ENCODE measurements around the gene SPTSSB. TPM values are rescaled to one million over a fixed set of nuclear protein-coding genes. Genes with fewer than 3 reads are reported as not detected.

The SPTSSB gene
- total and polyA plus RNA-seq, 9 of the 15 experiments (the other 6 are each of a cell fraction or from before 2014, with no cell fraction given) = 0.07 TPM; not detected in 8

GRCh38 chr3:161351330-161351729 is 20.0 kb downstream of the SPTSSB start (continued):
- TF ChIP-seq, protein P1, sequence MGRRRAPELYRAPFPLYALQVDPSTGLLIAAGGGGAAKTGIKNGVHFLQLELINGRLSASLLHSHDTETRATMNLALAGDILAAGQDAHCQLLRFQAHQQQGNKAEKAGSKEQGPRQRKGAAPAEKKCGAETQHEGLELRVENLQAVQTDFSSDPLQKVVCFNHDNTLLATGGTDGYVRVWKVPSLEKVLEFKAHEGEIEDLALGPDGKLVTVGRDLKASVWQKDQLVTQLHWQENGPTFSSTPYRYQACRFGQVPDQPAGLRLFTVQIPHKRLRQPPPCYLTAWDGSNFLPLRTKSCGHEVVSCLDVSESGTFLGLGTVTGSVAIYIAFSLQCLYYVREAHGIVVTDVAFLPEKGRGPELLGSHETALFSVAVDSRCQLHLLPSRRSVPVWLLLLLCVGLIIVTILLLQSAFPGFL (CRISPR knock-in tag; IDR thresholded peaks at IDR 0.05) = no peak
- TF ChIP-seq CBX3 (IDR thresholded peaks at IDR 0.05; ENCODE audit: borderline replicate concordance in 1 of 2, low read length in 2 of 2) (no peak), PHF8 (IDR thresholded peaks at IDR 0.05; ENCODE audit: borderline replicate concordance, low read length) (no peak), DMBX1 (CRISPR knock-in tag; IDR thresholded peaks at IDR 0.05; ENCODE audit: borderline replicate concordance) (no peak), KLF16 (IDR thresholded peaks at IDR 0.05) (no peak), HEY1 (CRISPR knock-in tag; IDR thresholded peaks at IDR 0.05; ENCODE audit: borderline replicate concordance) (no peak)

DNA sequence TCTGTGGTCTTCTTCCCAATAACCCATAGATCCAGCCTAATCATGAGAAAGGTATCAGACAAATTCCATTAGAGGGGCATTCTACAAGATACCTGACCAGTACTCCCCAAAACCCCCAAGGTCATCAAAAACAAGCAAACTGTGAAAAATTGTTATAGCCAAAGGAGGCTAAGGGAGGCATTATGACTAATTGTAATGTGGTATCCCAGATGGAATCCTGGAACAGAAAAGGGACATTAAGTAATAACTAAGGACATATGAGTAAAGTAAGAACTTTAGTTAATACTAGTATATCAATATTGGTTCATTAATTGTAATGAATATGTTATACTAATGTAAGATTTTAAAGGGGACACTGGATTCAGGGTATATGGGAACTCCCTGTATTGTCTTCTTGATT is 20.4 kb downstream of the SPTSSB start:
- Histone ChIP-seq H3K9me1 (ENCODE audit: control insufficient read depth, insufficient read depth, low read length) (no peaks in the 10 kb centered on the region), H3K4me2 (ENCODE audit: insufficient read depth, low read length) (no peak overlapping the region), H3K36me3 (ENCODE audit: control insufficient read depth, insufficient read depth, low read length) (no peaks in the 10 kb centered on the region), H3K9me3 (replicated peaks; ENCODE audit: control insufficient read depth, insufficient read depth, low read depth, low read length) (no peaks in the 10 kb centered on the region), H3K79me2 (ENCODE audit: control insufficient read depth, insufficient read depth, low read length) (no peaks in the 10 kb centered on the region), H3K27me3 (ENCODE audit: control insufficient read depth in 2 of 2, insufficient read depth in 2 of 2, low read length in 2 of 2) (no peaks in the 10 kb centered on the region), H3K4me3 (no peak overlapping the region), H2AFZ (ENCODE audit: low read depth, low read length) (no peak overlapping the region), H3K27ac (ENCODE audit: extremely low read depth, low read depth, low read length) (no peak overlapping the region), H3K9ac (ENCODE audit: insufficient read depth in 1 of 2, low read depth in 2 of 2, low read length in 2 of 2) (no peak overlapping the region), H4K20me1 (replicated peaks; ENCODE audit: control insufficient read depth, insufficient read depth, low read length) (no peaks in the 10 kb centered on the region), H3K4me1 (replicated peaks in 1 of 2; ENCODE audit: control insufficient read depth in 2 of 2, insufficient read depth in 2 of 2, low read length in 2 of 2) (no peaks in the 10 kb centered on the region)
- DNase-seq (ENCODE audit: extremely low read depth in 1 of 4, low spot score in 3 of 4) (no peak), ATAC-seq (no peak), FAIRE-seq (no peak)
- ChIA-PET CTCF (ENCODE audit: low intra/inter-chr PET ratio) (no interaction called here), POLR2A (no interaction called here)
- intact Hi-C loops (cut with micrococcal nuclease) (no loop called here), in situ Hi-C loops (cut with MboI) (no loop called here)
- BruUV-seq (replicated peaks) = no TSS peak
- no peak for TF ChIP-seq ZNF512 (tag; IDR thresholded peaks at IDR 0.05)
- TF ChIP-seq NBN (IDR thresholded peaks at IDR 0.05; ENCODE audit: low read depth) = no peak
- no peak for TF ChIP-seq MEF2D (tag; conservative IDR thresholded peaks at IDR 0.05; ENCODE audit: low read depth)
- TF ChIP-seq RBM14 (IDR thresholded peaks at IDR 0.05; ENCODE audit: borderline replicate concordance, insufficient read depth, low read depth, low read length) = no peak
- no peak for TF ChIP-seq PHB (CRISPR knock-in tag; IDR thresholded peaks at IDR 0.05)
- TF ChIP-seq ZNF75A (CRISPR knock-in tag; IDR thresholded peaks at IDR 0.05) = no peak
- no peak for TF ChIP-seq JUNB (CRISPR knock-in tag; conservative IDR thresholded peaks at IDR 0.05)
- TF ChIP-seq SRF (CRISPR knock-in tag; IDR thresholded peaks at IDR 0.05) = no peak
- TF ChIP-seq NUFIP1 (IDR thresholded peaks at IDR 0.05; ENCODE audit: partially characterized antibody) = no peak
- no peak for TF ChIP-seq FUS (optimal IDR thresholded peaks at IDR 0.05; ENCODE audit: low read depth, low read length)
- TF ChIP-seq SIRT6 (IDR thresholded peaks at IDR 0.05; ENCODE audit: low read depth, low read length) = no peak
- TF ChIP-seq C11orf30 (IDR thresholded peaks at IDR 0.05; ENCODE audit: low read depth) = no peak
